ENCODE results near the gene PRIMPOL. TPM values are rescaled to one million over a fixed set of nuclear protein-coding genes. Genes with fewer than 3 reads are reported as not detected.

Gene PRIMPOL
- total RNA-seq, 1 experiment from 2014 or later, result 8.3 TPM

- ATAC-seq, result no peak
- Mint-ChIP-seq H3K4me1 (peaks cover 29% of the 10 kb centered on the region), H3K4me3 (no peak overlapping the region), H3K27me3 (ENCODE audit: low read depth) (peaks cover 16% of the 10 kb centered on the region), H3K36me3 (peaks cover 35% of the 10 kb centered on the region), H3K9me3 (peaks cover 31% of the 10 kb centered on the region), H3K27ac (no peak overlapping the region)
- POLR2A ChIA-PET, result no interaction called here
- CTCF ChIA-PET, result interaction anchor here (0.6 to 1.0 kb wide), 2 partner anchors 11 to 240 kb away, joined by 3 read pairs; no protein-coding TSS in a partner anchor
- DNase-seq (ENCODE audit: low spot score), result no peak
- TF ChIP-seq SP1 (CRISPR knock-in tag; conservative IDR thresholded peaks at IDR 0.05) (no peak), ATF2 (CRISPR knock-in tag; IDR thresholded peaks at IDR 0.05; ENCODE audit: borderline replicate concordance, low read depth) (no peak), ELF4 (CRISPR knock-in tag; IDR thresholded peaks at IDR 0.05; ENCODE audit: low read depth) (no peak), CREM (CRISPR knock-in tag; IDR thresholded peaks at IDR 0.05) (no peak), OVOL2 (CRISPR knock-in tag; IDR thresholded peaks at IDR 0.05; ENCODE audit: borderline replicate concordance) (no peak), GABPB1 (CRISPR knock-in tag; IDR thresholded peaks at IDR 0.05) (no peak), NR2C2 (CRISPR knock-in tag; IDR thresholded peaks at IDR 0.05) (no peak), NFE2L1 (CRISPR knock-in tag; IDR thresholded peaks at IDR 0.05) (no peak), ZNF396 (CRISPR knock-in tag; IDR thresholded peaks at IDR 0.05; ENCODE audit: borderline replicate concordance) (no peak), ATF6 (CRISPR knock-in tag; IDR thresholded peaks at IDR 0.05) (no peak), ZNF416 (CRISPR knock-in tag; IDR thresholded peaks at IDR 0.05) (no peak), ZNF232 (CRISPR knock-in tag; IDR thresholded peaks at IDR 0.05) (no peak), NFATC4 (CRISPR knock-in tag; IDR thresholded peaks at IDR 0.05) (no peak)
- TF ChIP-seq, protein P1, sequence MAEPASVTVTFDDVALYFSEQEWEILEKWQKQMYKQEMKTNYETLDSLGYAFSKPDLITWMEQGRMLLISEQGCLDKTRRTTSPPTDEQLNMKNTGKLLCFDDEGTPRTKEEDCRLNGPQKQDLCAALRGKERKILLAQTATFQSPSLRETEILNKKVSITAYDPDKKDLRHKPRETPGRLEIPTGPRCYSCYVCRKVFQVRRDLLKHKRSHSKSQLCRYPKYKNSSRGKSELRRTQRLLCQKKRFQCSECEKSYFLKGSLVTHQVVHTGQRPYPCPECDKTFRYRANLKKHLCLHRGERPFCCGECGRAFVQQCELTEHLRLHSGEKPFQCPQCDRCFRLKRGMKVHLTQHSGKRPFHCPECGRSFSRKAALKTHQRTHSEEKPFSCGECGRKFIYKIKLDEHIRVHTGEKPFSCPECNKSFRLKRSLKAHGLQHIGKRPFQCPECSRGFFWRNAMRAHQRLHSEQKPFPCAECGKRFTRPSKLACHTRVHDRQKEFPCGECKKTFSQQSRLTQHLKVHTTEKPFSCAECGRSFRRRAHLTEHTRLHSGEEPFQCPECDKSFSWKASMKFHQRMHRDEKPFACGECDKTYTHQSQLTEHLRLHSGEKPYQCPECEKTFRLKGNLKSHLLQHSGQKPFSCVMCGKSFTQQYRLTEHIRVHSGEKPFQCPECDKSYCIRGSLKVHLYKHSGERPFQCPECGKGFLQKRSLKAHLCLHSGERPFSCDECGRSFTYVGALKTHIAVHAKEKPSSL (CRISPR knock-in tag; conservative IDR thresholded peaks at IDR 0.05), result no peak
- TF ChIP-seq, protein P2, sequence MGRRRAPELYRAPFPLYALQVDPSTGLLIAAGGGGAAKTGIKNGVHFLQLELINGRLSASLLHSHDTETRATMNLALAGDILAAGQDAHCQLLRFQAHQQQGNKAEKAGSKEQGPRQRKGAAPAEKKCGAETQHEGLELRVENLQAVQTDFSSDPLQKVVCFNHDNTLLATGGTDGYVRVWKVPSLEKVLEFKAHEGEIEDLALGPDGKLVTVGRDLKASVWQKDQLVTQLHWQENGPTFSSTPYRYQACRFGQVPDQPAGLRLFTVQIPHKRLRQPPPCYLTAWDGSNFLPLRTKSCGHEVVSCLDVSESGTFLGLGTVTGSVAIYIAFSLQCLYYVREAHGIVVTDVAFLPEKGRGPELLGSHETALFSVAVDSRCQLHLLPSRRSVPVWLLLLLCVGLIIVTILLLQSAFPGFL (CRISPR knock-in tag; IDR thresholded peaks at IDR 0.05; ENCODE audit: borderline replicate concordance), result no peak
- TF ChIP-seq, protein P3, sequence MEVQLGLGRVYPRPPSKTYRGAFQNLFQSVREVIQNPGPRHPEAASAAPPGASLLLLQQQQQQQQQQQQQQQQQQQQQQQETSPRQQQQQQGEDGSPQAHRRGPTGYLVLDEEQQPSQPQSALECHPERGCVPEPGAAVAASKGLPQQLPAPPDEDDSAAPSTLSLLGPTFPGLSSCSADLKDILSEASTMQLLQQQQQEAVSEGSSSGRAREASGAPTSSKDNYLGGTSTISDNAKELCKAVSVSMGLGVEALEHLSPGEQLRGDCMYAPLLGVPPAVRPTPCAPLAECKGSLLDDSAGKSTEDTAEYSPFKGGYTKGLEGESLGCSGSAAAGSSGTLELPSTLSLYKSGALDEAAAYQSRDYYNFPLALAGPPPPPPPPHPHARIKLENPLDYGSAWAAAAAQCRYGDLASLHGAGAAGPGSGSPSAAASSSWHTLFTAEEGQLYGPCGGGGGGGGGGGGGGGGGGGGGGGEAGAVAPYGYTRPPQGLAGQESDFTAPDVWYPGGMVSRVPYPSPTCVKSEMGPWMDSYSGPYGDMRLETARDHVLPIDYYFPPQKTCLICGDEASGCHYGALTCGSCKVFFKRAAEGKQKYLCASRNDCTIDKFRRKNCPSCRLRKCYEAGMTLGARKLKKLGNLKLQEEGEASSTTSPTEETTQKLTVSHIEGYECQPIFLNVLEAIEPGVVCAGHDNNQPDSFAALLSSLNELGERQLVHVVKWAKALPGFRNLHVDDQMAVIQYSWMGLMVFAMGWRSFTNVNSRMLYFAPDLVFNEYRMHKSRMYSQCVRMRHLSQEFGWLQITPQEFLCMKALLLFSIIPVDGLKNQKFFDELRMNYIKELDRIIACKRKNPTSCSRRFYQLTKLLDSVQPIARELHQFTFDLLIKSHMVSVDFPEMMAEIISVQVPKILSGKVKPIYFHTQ (CRISPR knock-in tag; IDR thresholded peaks at IDR 0.05), result no peak
These were observed 94.1 kb downstream of the PRIMPOL start for GRCh38 chr4:184743650-184744049.

DNA sequence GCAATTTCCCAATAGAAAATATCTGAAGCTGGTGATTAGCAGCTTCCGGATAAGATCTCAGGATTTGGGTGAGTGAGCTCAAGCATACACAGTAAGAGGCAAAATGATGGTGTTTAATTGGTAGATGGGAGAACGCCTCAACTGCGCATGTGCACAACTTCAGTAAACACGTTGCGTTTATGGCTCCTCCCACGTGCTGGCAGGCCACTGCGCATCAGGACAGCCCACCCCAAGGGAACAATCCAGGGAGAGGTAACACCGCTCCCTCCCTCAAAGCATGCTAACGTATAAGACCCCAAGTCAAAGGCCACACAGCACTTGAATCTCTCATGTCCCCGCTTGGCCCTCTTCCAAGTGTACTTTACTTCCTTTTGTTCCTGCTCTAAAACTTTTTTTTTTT, 94.7 kb downstream of the PRIMPOL start:
- ATAC-seq, result no peak
- no peak for DNase-seq (ENCODE audit: low spot score)
- POLR2A ChIA-PET, result no interaction called here
- TF ChIP-seq SOX15 (CRISPR knock-in tag; IDR thresholded peaks at IDR 0.05) (no peak), ZNF219 (CRISPR knock-in tag; IDR thresholded peaks at IDR 0.05; ENCODE audit: borderline replicate concordance) (no peak), GABPB1 (CRISPR knock-in tag; IDR thresholded peaks at IDR 0.05) (no peak), ZNF671 (CRISPR knock-in tag; IDR thresholded peaks at IDR 0.05) (no peak), ZBTB21 (CRISPR knock-in tag; IDR thresholded peaks at IDR 0.05; ENCODE audit: borderline replicate concordance) (no peak)
- CTCF ChIA-PET, result no interaction called here
- Mint-ChIP-seq H3K9me3 (peaks cover 27% of the 10 kb centered on the region), H3K27ac (no peak overlapping the region), H3K4me1 (peaks cover 34% of the 10 kb centered on the region), H3K4me3 (no peak overlapping the region), H3K36me3 (peaks cover 31% of the 10 kb centered on the region), H3K27me3 (ENCODE audit: low read depth) (peaks cover 16% of the 10 kb centered on the region)
